Mesodermal cell (in vitro differentiated cells): ENCODE results near the gene DNAAF8. TPM values are rescaled to one million over a fixed set of nuclear protein-coding genes. Genes with fewer than 3 reads are reported as not detected.

Experiments used
- H3K27ac ChIP-seq: 2 replicates; pipeline ENCODE4 v1.7.0; 2013; ENCODE audit warnings: mild to moderate bottlenecking, low read depth, low read length, moderate library complexity; ENCODE audit not compliant: severe bottlenecking
- H3K36me3 ChIP-seq: 2 replicates; pipeline ENCODE4 v1.7.1; 2013; ENCODE audit warnings: mild to moderate bottlenecking, low read length, moderate library complexity; ENCODE audit not compliant: control insufficient read depth, insufficient read depth
- H3K4me1 ChIP-seq: one replicate; pipeline ENCODE4 v1.7.1; 2013; ENCODE audit warnings: mild to moderate bottlenecking, low read length; ENCODE audit not compliant: insufficient read depth, control insufficient read depth, poor library complexity, severe bottlenecking
- H3K4me3 ChIP-seq: 2 replicates; pipeline ENCODE4 v1.7.0; 2013; ENCODE audit warnings: low read length, control low read depth, mild to moderate bottlenecking; ENCODE audit not compliant: insufficient read depth, poor library complexity, severe bottlenecking; ENCODE audit errors: extremely low read depth
- H3K9me3 ChIP-seq: 2 replicates; pipeline ENCODE4 v1.7.1; 2013; ENCODE audit warnings: mild to moderate bottlenecking, low read length, moderate library complexity; ENCODE audit not compliant: control insufficient read depth
- WGBS, 2 experiments: methylation state at CpG; one replicate each; pipeline ENCODE4 v1.1.5; 2013; ENCODE audit warnings: missing lambda C conversion rate in 2 of 2; ENCODE audit not compliant: insufficient coverage in 2 of 2; 5-methylcytosine and 5-hydroxymethylcytosine counted together
- polyA plus RNA-seq, 2 experiments: library from polyadenylated mRNA; stranded (reverse); fragments of 50-300 nt; gene quantifications; one replicate each; pipeline ENCODE4 v1.2.3, GENCODE V29; 2013

DNAAF8 gene
- 0.26 TPM for polyA plus RNA-seq (2013, experiment 1 of 2)
- polyA plus RNA-seq (2013, experiment 2 of 2) = 0.71 TPM

- H3K36me3 ChIP-seq = peaks cover 24% of the 10 kb centered on the region
- WGBS, 2 experiments = 0 to 1% methylated on average over 47 to 51 of the region's 70 CpGs
- H3K9me3 ChIP-seq = no peaks in the 10 kb centered on the region
- peak within 1 kb of the TSS; percentile 98 for H3K27ac ChIP-seq
- H3K4me1 ChIP-seq = no peaks in the 10 kb centered on the region
- H3K4me3 ChIP-seq = peak within 1 kb of the TSS; percentile 84
Measured at GRCh38 chr16:4734063-4734729, at the start of gene DNAAF8, which contains the start of gene ANKS3. Gene DNAAF8, plus strand, starts transcription at chr16:4734537. Its CDS starts 1,978 bp downstream, at chr16:4736515. Gene ANKS3, minus strand, starts transcription at chr16:4734271. Its CDS starts 4,122 bp downstream, at chr16:4730149.

GRCh38 chr16:4684763-4685162 is 49.6 kb upstream of the DNAAF8 start:
- Histone ChIP-seq H3K36me3 (peaks cover 83% of the 10 kb centered on the region), H3K27ac (no peak overlapping the region), H3K4me3 (no peak overlapping the region), H3K9me3 (no peaks in the 10 kb centered on the region), H3K4me1 (no peaks in the 10 kb centered on the region)
- 98 to 99% methylated on average over 13 of the region's 13 CpGs for WGBS, 2 experiments

- H3K4me1 ChIP-seq = no peaks in the 10 kb centered on the region
- no peak overlapping the region for H3K27ac ChIP-seq
- WGBS, 2 experiments = 95 to 98% methylated on average over 13 of the region's 13 CpGs
- peaks cover 78% of the 10 kb centered on the region for H3K36me3 ChIP-seq
- no peak overlapping the region for H3K4me3 ChIP-seq
- no peaks in the 10 kb centered on the region for H3K9me3 ChIP-seq
Measured at GRCh38 chr16:4685292-4685691, 49.0 kb upstream of the DNAAF8 start.

GRCh38 chr16:4685776-4686496 is 48.4 kb upstream of the DNAAF8 start:
- H3K36me3 ChIP-seq = peaks cover 72% of the 10 kb centered on the region
- H3K4me3 ChIP-seq = no peak overlapping the region
- no peaks in the 10 kb centered on the region for H3K9me3 ChIP-seq
- WGBS, 2 experiments = 94 to 95% methylated on average over 24 to 37 of the region's 38 CpGs
- no peak overlapping the region for H3K27ac ChIP-seq
- no peaks in the 10 kb centered on the region for H3K4me1 ChIP-seq

- H3K27ac ChIP-seq = no peak overlapping the region
- no peaks in the 10 kb centered on the region for H3K9me3 ChIP-seq
- 92 to 93% methylated on average over 27 of the region's 27 CpGs for WGBS, 2 experiments
- H3K36me3 ChIP-seq = peaks cover 66% of the 10 kb centered on the region
- no peaks in the 10 kb centered on the region for H3K4me1 ChIP-seq
- no peak overlapping the region for H3K4me3 ChIP-seq
Measured at GRCh38 chr16:4686497-4687210, 47.7 kb upstream of the DNAAF8 start.

GRCh38 chr16:4687416-4687815 is 46.9 kb upstream of the DNAAF8 start:
- 92 to 96% methylated on average over 5 of the region's 8 CpGs for WGBS, 2 experiments
- H3K36me3 ChIP-seq = peaks cover 59% of the 10 kb centered on the region
- no peaks in the 10 kb centered on the region for H3K9me3 ChIP-seq
- H3K4me1 ChIP-seq = peaks cover 4% of the 10 kb centered on the region
- no peak overlapping the region for H3K4me3 ChIP-seq
- H3K27ac ChIP-seq = no peak overlapping the region

- Histone ChIP-seq H3K4me1 (peaks cover 4% of the 10 kb centered on the region), H3K4me3 (no peak overlapping the region), H3K9me3 (no peaks in the 10 kb centered on the region), H3K36me3 (peaks cover 56% of the 10 kb centered on the region), H3K27ac (no peak overlapping the region)
- WGBS, 2 experiments = 90 to 92% methylated on average over 34 to 36 of the region's 39 CpGs
Measured at GRCh38 chr16:4687946-4688673, 46.2 kb upstream of the DNAAF8 start.

GRCh38 chr16:4688674-4689045 is 45.7 kb upstream of the DNAAF8 start:
- Histone ChIP-seq H3K27ac (no peak overlapping the region), H3K4me1 (peaks cover 4% of the 10 kb centered on the region), H3K36me3 (peaks cover 51% of the 10 kb centered on the region), H3K9me3 (no peaks in the 10 kb centered on the region), H3K4me3 (no peak overlapping the region)
- 95 to 97% methylated on average over 9 to 21 of the region's 22 CpGs for WGBS, 2 experiments

- WGBS, 2 experiments = 94% methylated on average over 21 of the region's 21 CpGs
- Histone ChIP-seq H3K36me3 (peaks cover 47% of the 10 kb centered on the region), H3K4me1 (peaks cover 4% of the 10 kb centered on the region), H3K9me3 (no peaks in the 10 kb centered on the region), H3K27ac (no peak overlapping the region), H3K4me3 (no peak overlapping the region)
Measured at GRCh38 chr16:4689091-4689671, 45.2 kb upstream of the DNAAF8 start.
